ENCODE results near the gene NAPSA. TPM values are rescaled to one million over a fixed set of nuclear protein-coding genes. Genes with fewer than 3 reads are reported as not detected.

NAPSA gene
- total and polyA plus RNA-seq, 9 of the 15 experiments (the other 6 are each of a cell fraction or from before 2014, with no cell fraction given) = 0.25 to 1.9 (median 0.69) TPM

- TF ChIP-seq HNRNPK (IDR thresholded peaks at IDR 0.05; ENCODE audit: low read depth, low read length, poor library complexity, severe bottlenecking) (no peak), NFIX (CRISPR knock-in tag; IDR thresholded peaks at IDR 0.05; ENCODE audit: low read depth) (no peak), HDAC8 (tag; IDR thresholded peaks at IDR 0.05) (no peak), CAMTA2 (CRISPR knock-in tag; conservative IDR thresholded peaks at IDR 0.05) (peak; percentile 71; the same call in 1 of the 2 replicates), TBL1XR1 (IDR thresholded peaks at IDR 0.05; ENCODE audit: low read length in 2 of 2) (peak in 1 of 2 experiments; percentile 36; a peak in 1 of 4 replicates), ZBTB40 (IDR thresholded peaks at IDR 0.05) (peak; percentile 40; the same call in 1 of the 2 replicates), ZBTB40 (CRISPR knock-in tag; IDR thresholded peaks at IDR 0.05) (no peak), ZNF143 (CRISPR knock-in tag; IDR thresholded peaks at IDR 0.05) (no peak), CCNT2 (IDR thresholded peaks at IDR 0.05; ENCODE audit: borderline replicate concordance, extremely low read depth, insufficient read length, low read depth, low read length) (no peak), POLR2AphosphoS2 (IDR thresholded peaks at IDR 0.05; ENCODE audit: low read length) (no peak), E2F6 (IDR thresholded peaks at IDR 0.05; ENCODE audit: borderline replicate concordance in 1 of 2, extremely low read depth in 1 of 2, insufficient read depth in 1 of 2, insufficient read length in 1 of 2, low read depth in 1 of 2, low read length in 1 of 2, poor library complexity in 1 of 2, severe bottlenecking in 1 of 2) (peak; percentile 71 to 85), TCF7L2 (IDR thresholded peaks at IDR 0.05; ENCODE audit: low read depth, low read length) (no peak), BRF2 (IDR thresholded peaks at IDR 0.05; ENCODE audit: borderline replicate concordance, insufficient read depth, insufficient read length) (no peak), ZC3H4 (CRISPR knock-in tag; IDR thresholded peaks at IDR 0.05; ENCODE audit: borderline replicate concordance) (no peak), HDAC2 (IDR thresholded peaks at IDR 0.05) (peak; percentile 89), SMAD3 (CRISPR knock-in tag; conservative IDR thresholded peaks at IDR 0.05) (no peak)
Observed at GRCh38 chr19:50329146-50329925, 36.1 kb downstream of the NAPSA start, which contains the start of gene KCNC3 (continued).

All from K562 (cell line).